Osteocyte (in vitro differentiated cells): Measurements from ENCODE around the gene CSH2. TPM values are rescaled to one million over a fixed set of nuclear protein-coding genes. Genes with fewer than 3 reads are reported as not detected.
"Not testable (repeated sequence)": the region's sequence is repeated elsewhere in the genome, so short reads cannot be mapped to it uniquely, and the experiment has no call there.

Experiments used
- DNase-seq: peaks from one replicate; pipeline ENCODE4 v3.0.0; 2021; ENCODE audit warnings: mixed read lengths; ENCODE audit not compliant: unreplicated experiment; ENCODE audit errors: extremely low spot score
- H3K27ac Mint-ChIP-seq: one replicate; pipeline ENCODE4 v1.8.0; 2021; ENCODE audit warnings: mild to moderate bottlenecking, mixed read lengths; ENCODE audit not compliant: unreplicated experiment
- H3K27me3 Mint-ChIP-seq: one replicate; pipeline ENCODE4 v1.8.0; 2021; ENCODE audit warnings: mixed read lengths; ENCODE audit not compliant: unreplicated experiment
- H3K36me3 Mint-ChIP-seq: one replicate; pipeline ENCODE4 v1.8.0; 2021; ENCODE audit warnings: mixed read lengths; ENCODE audit not compliant: unreplicated experiment
- H3K4me1 Mint-ChIP-seq: one replicate; pipeline ENCODE4 v1.8.0; 2021; ENCODE audit warnings: mixed read lengths; ENCODE audit not compliant: unreplicated experiment
- H3K4me3 Mint-ChIP-seq: one replicate; pipeline ENCODE4 v1.8.0; 2021; ENCODE audit warnings: mild to moderate bottlenecking, moderate library complexity, mixed read lengths; ENCODE audit not compliant: unreplicated experiment
- H3K9me3 Mint-ChIP-seq: one replicate; pipeline ENCODE4 v1.8.0; 2021; ENCODE audit warnings: mixed read lengths; ENCODE audit not compliant: unreplicated experiment
- CTCF ChIP-seq: fragments of 200-600 bp; sonication (generic); IDR thresholded peaks from 2 replicates; pipeline ENCODE4 v1.5.0; 2021; ENCODE audit warnings: antibody characterized with exemption, mild to moderate bottlenecking, moderate library complexity
- total RNA-seq: library from RNA; stranded (reverse); gene quantifications from 2 replicates; pipeline ENCODE4 v1.2.1, GENCODE V29; 2021

Gene CSH2
- total RNA-seq, 1 donor from 2014 or later: not detected

GRCh38 chr17:63869491-63870291 lies 3.8 kb downstream of the CSH2 start:
- H3K9me3 Mint-ChIP-seq, H3K36me3 Mint-ChIP-seq, H3K4me3 Mint-ChIP-seq, H3K27ac Mint-ChIP-seq, H3K4me1 Mint-ChIP-seq, DNase-seq: not testable (repeated sequence)
- peaks cover 25% of the 10 kb centered on the region for H3K27me3 Mint-ChIP-seq
- TF ChIP-seq CTCF: peak; percentile 24

GRCh38 chr17:63866625-63867024 lies 6.9 kb downstream of the CSH2 start:
- DNase-seq, H3K27ac Mint-ChIP-seq, H3K36me3 Mint-ChIP-seq, H3K4me3 Mint-ChIP-seq, H3K4me1 Mint-ChIP-seq, H3K9me3 Mint-ChIP-seq: not testable (repeated sequence)
- H3K27me3 Mint-ChIP-seq: peaks cover 26% of the 10 kb centered on the region

- Mint-ChIP-seq H3K27me3 (peaks cover 46% of the 10 kb centered on the region), H3K27ac (no peak overlapping the region), H3K4me1 (no peaks in the 10 kb centered on the region), H3K4me3 (no peak overlapping the region), H3K36me3 (no peaks in the 10 kb centered on the region), H3K9me3 (no peaks in the 10 kb centered on the region)
- DNase-seq: no peak
- TF ChIP-seq CTCF: no peak
These were observed 14.2 kb downstream of the CSH2 start for GRCh38 chr17:63859257-63859656.

- not testable (repeated sequence) for H3K27ac Mint-ChIP-seq, H3K36me3 Mint-ChIP-seq, H3K4me1 Mint-ChIP-seq, H3K4me3 Mint-ChIP-seq, H3K9me3 Mint-ChIP-seq, DNase-seq
- peaks cover 60% of the 10 kb centered on the region for H3K27me3 Mint-ChIP-seq
These were observed 17.1 kb downstream of the CSH2 start for GRCh38 chr17:63856425-63856824.

GRCh38 chr17:63855185-63855584 lies 18.3 kb downstream of the CSH2 start:
- no peak for DNase-seq
- Mint-ChIP-seq H3K36me3 (no peaks in the 10 kb centered on the region), H3K27ac (no peak overlapping the region), H3K9me3 (no peaks in the 10 kb centered on the region), H3K4me3 (no peak overlapping the region), H3K4me1 (no peaks in the 10 kb centered on the region), H3K27me3 (peaks cover 53% of the 10 kb centered on the region)
- TF ChIP-seq CTCF: no peak

GRCh38 chr17:63854709-63855108 lies 18.8 kb downstream of the CSH2 start:
- peaks cover 48% of the 10 kb centered on the region for H3K27me3 Mint-ChIP-seq
- H3K36me3 Mint-ChIP-seq: no peaks in the 10 kb centered on the region
- no peak overlapping the region for H3K27ac Mint-ChIP-seq
- no peak for DNase-seq
- H3K9me3 Mint-ChIP-seq: no peaks in the 10 kb centered on the region
- H3K4me1 Mint-ChIP-seq: no peaks in the 10 kb centered on the region
- no peak for TF ChIP-seq CTCF
- H3K4me3 Mint-ChIP-seq: no peak overlapping the region
